Neutrophil (primary cell): ENCODE results near the gene HNRNPUL1.

Experiments used
- H3K27ac ChIP-seq: fragments of 200-600 bp; sonication (generic); 2 replicates; pipeline ENCODE4 v1.5.1; 2016; ENCODE audit warnings: mild to moderate bottlenecking, moderate library complexity
- H3K27me3 ChIP-seq: fragments of 200-600 bp; sonication (generic); 2 replicates; pipeline ENCODE4 v1.6.0; 2016; ENCODE audit warnings: mild to moderate bottlenecking
- H3K36me3 ChIP-seq: fragments of 200-600 bp; sonication (generic); 2 replicates; pipeline ENCODE4 v1.5.1; 2017
- H3K4me1 ChIP-seq, 2 experiments: fragments of 200-600 bp in 1 of 2; sonication (generic) in 1 of 2; 1 replicate in 1 of 2; 2 replicates in 1 of 2; pipeline versions ENCODE4 v1.5.1 to v1.6.1; 2013 to 2016; ENCODE audit warnings: low read depth in 1 of 2, low read length in 1 of 2, mild to moderate bottlenecking in 1 of 2, moderate library complexity in 1 of 2; ENCODE audit not compliant: control insufficient read depth in 1 of 2, insufficient read depth in 1 of 2
- H3K4me3 ChIP-seq, 2 experiments: fragments of 200-600 bp in 1 of 2; sonication (generic) in 1 of 2; 1 replicate in 1 of 2; 2 replicates in 1 of 2; pipeline ENCODE4 v1.5.1; 2013 to 2016; ENCODE audit warnings: low read depth in 1 of 2, low read length in 1 of 2, mild to moderate bottlenecking in 1 of 2, moderate library complexity in 1 of 2
- H3K9me3 ChIP-seq: fragments of 200-600 bp; sonication (generic); 2 replicates; pipeline ENCODE4 v1.5.1; 2016
- CTCF ChIP-seq: fragments of 200-600 bp; sonication (generic); IDR thresholded peaks from 2 replicates; pipeline ENCODE4 v1.5.1; 2016; ENCODE audit warnings: antibody characterized with exemption

Gene HNRNPUL1

GRCh38 chr19:41230067-41230857 is 33.9 kb upstream of the HNRNPUL1 start:
- Histone ChIP-seq H3K4me1 (no peaks in the 10 kb centered on the region), H3K27me3 (peaks cover 37% of the 10 kb centered on the region), H3K9me3 (no peaks in the 10 kb centered on the region), H3K36me3 (no peaks in the 10 kb centered on the region), H3K27ac (no peak overlapping the region), H3K4me3 (no peak overlapping the region)
- TF ChIP-seq CTCF = no peak

- H3K9me3 ChIP-seq = no peaks in the 10 kb centered on the region
- H3K27me3 ChIP-seq = peaks cover 13% of the 10 kb centered on the region
- H3K27ac ChIP-seq = no peak overlapping the region
- H3K4me3 ChIP-seq = no peak overlapping the region
- no peaks in the 10 kb centered on the region for H3K36me3 ChIP-seq
- no peak for TF ChIP-seq CTCF
- no peaks in the 10 kb centered on the region for H3K4me1 ChIP-seq
Observed at GRCh38 chr19:41232686-41233085, 31.5 kb upstream of the HNRNPUL1 start.

GRCh38 chr19:41233748-41234240 is 30.4 kb upstream of the HNRNPUL1 start:
- no peak overlapping the region for H3K4me3 ChIP-seq
- no peak overlapping the region for H3K27ac ChIP-seq
- no peaks in the 10 kb centered on the region for H3K9me3 ChIP-seq
- H3K36me3 ChIP-seq = no peaks in the 10 kb centered on the region
- TF ChIP-seq CTCF = no peak
- H3K27me3 ChIP-seq = peaks cover 2% of the 10 kb centered on the region
- no peaks in the 10 kb centered on the region for H3K4me1 ChIP-seq

- no peaks in the 10 kb centered on the region for H3K27me3 ChIP-seq
- no peaks in the 10 kb centered on the region for H3K4me1 ChIP-seq
Observed at GRCh38 chr19:41234512-41235168, 29.5 kb upstream of the HNRNPUL1 start.

GRCh38 chr19:41235480-41235879 is 28.7 kb upstream of the HNRNPUL1 start:
- no peak for TF ChIP-seq CTCF
- no peaks in the 10 kb centered on the region for H3K4me1 ChIP-seq
- no peak overlapping the region for H3K27ac ChIP-seq
- no peak overlapping the region for H3K4me3 ChIP-seq
- H3K27me3 ChIP-seq = no peaks in the 10 kb centered on the region
- H3K9me3 ChIP-seq = no peaks in the 10 kb centered on the region
- H3K36me3 ChIP-seq = no peaks in the 10 kb centered on the region

More at GRCh38 chr19:41234512-41235168, 29.5 kb upstream of the HNRNPUL1 start:
- TF ChIP-seq CTCF = no peak
- H3K27ac ChIP-seq = no peak overlapping the region
- H3K9me3 ChIP-seq = no peaks in the 10 kb centered on the region
- H3K4me3 ChIP-seq = no peak overlapping the region
- H3K36me3 ChIP-seq = no peaks in the 10 kb centered on the region
